NCI-H1930 (cell line): ENCODE results near the gene ZNF407.
A peak's percentile ranks its signal among the peaks of the same experiment; 100 is the strongest.

Experiments used
- DNase-seq, 2 experiments: peaks; one replicate each; lab custom pipeline; 2025; lab: John Stamatoyannopoulos, UW

ZNF407 gene

DNA sequence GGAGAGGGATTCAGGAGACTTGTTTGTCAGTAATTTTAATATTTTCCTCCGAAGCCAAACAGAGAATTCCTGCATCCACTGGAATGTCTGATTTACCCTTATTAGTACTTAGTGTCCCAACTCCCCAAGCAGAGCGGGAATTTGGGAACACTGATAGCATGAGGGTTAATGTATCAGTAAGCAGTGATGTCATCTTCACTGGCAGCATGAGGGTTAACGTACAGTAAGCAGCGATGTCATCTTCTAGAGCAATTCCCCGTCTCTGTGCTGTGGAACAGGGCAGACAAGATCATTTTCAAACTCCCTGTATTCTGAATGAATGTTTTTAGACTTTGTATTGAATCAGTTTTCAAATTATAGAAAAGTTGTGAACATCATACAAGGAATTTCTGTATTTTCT, 228.9 kb downstream of the ZNF407 start:
- no peak for DNase-seq

DNA sequence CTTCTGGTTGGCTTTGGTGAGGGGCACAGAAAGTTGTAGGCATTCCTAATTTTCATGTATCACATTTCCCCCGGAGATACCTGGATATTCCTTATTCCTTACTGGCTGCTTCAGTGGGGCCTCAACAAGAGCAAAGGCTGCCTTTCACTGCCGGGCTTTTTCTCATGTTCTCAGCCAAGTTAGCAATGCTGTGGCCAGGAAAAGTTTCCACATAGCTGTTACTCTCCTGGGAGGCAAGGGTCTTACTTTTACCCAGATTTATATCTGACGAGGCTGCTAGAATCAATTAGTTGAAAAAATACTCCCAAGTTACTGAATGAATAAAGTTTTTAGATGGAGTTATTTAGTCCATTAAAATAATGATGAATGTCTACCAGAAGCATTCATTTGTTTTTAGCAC, 230.5 kb downstream of the ZNF407 start:
- no peak for DNase-seq

GRCh38 chr18:74831571-74832250, 234.0 kb downstream of the ZNF407 start:
- no peak for DNase-seq

DNA sequence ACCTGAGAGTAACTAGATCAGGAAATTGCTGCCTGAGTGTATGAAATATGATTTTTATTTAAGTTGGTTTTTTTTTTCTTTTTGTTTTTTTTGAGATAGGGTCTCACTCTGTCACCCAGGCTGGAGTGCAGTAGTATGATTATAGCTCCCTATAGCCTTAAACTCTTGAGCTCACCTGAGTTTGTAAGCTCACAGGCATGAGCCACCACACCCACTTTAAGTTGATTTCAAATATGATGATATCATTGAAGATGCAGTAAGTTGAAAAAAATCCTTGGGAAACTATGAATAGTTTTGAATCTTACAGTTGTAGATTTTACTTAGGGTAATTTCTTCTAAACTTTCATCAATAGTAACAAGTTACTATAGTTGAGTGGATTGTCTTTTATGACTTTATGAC, 234.7 kb downstream of the ZNF407 start:
- DNase-seq, result no peak

DNA sequence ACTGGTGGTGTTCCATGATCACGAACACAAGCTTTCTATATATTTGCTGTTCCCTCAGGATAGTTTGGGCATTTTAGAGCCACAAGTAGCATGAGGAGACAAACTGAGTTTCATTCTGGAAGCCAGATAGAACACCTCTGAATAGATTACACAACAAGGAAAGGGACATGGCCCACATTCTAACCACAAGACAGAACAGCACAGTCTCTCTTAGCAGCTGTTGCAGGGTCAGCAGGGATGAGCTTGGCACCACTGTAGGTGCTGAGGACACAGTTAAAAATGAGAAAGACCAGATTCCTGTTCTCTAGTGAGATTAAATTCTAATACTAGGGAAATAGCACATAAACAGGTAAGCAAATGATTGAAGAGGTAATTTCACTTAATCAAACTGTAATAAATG, 235.3 kb downstream of the ZNF407 start:
- no peak for DNase-seq

GRCh38 chr18:74834424-74835309, 237.0 kb downstream of the ZNF407 start:
- no peak for DNase-seq

DNA sequence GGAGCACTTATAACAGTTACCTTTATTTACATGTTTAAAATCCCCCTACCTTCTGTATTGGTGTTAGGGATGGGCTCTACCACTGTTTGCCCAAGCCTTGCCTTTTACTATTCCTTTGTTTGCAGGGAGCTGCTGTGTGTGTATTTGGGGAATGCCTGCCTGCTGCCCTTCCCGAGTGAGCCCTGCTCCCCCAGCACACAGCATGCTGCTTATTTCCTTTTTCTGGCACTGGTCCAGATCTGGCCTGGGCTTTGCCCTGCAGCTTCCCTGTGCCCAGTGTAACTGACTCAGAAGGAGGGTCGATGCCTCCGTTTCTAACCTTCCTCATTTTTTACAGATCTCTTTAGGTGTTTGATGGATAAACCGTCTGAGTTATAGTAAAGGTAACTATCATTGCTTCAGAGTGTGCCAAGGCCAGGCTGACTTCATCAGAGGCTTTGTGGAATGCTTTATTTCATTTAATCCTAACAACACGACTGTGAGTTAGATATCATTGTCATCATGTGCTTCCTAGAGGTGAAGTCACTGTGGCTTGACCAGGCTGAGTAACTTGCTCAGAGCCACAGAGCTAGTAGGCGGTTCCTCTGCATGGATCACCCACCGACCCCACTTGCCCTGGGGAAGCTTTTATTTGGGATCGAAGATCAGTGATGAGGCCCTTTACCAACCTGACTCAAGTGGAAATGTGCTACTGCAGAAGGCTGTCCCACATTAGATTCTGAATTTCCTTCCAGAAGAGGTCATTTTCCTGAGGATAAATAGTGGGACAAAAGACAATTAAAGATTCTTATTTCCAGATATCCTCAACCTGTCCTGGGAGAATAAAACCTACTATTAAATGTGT, 238.8 kb downstream of the ZNF407 start:
- no peak for DNase-seq

DNA sequence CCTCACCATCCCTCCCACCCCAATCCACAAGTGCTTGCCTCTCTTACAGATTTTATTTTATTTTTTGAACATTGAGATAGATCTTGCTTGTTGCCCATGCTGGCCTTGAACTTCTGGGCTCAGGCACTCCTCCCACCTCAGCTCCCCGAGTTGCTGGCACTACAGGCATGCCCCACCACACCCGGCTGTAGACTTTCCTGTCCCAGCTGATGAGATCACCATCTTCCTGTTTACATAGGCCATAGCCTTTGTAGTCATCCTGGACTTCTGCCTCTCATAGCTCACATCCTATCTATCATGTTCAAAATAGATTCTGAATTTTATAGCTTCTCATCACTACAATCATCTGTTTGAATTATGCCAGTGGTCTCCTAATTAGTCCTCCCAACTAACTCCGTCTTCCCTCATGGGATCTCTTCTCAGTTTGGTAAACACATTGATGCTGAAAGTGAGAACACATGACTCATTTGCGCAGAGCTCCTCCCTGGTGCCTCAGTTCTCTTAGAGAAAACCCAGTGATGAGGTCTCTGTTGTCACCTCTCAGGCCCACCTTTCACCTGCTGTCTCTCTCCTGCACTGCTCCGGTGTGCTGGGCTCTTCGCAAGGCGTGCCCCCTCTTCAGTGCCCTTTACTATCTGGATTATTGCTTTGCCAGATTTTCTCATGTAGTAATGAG, 243.0 kb downstream of the ZNF407 start:
- DNase-seq, result no peak

- DNase-seq, result no peak
These were observed 243.6 kb downstream of the ZNF407 start for GRCh38 chr18:74841248-74841647.

DNA sequence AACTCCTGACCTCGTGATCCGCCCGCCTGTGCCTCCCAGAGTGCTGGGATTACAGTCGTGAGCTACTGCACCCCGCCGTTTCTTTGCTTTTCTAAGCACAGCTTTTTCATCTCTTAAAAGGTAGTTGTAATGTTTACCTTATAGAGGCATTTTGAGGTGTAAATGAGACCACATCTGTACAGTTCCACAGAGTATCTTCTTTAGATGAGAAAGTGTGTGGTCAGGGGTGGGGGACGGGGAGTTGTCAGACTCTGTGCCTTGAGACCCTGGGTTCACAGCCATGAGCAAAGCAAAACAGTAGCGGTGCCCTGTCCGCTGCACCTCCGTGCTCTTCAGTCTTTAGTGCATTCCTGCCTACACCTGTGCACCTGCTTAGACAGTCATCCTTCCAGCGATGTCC, 251.6 kb downstream of the ZNF407 start:
- DNase-seq, result no peak

GRCh38 chr18:74856434-74856833, 258.8 kb downstream of the ZNF407 start:
- DNase-seq, result no peak

- peak; percentile 13 to 21 for DNase-seq
These were observed 259.3 kb downstream of the ZNF407 start for GRCh38 chr18:74856928-74857327.

DNA sequence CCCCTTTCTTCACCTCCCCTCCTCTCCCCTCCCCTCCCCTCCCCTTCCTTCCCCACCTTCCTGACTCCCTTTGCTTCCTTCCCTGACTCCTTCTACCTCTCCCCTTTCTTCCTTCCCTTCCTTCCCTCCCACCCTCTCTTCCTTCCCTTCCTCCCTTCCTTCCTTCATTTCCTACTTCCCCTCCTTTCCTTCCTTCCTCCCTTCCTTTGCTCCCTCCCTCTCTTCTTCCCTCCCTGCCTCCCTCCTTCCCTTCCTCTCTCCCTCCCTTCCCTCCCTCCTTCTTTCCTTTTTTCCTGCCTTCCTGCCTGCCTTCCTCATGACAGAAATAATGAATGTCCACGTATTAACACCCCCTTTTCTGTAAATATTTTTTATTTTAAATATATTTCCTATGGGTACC, 260.2 kb downstream of the ZNF407 start:
- no peak for DNase-seq

- DNase-seq, result no peak
These were observed 263.5 kb downstream of the ZNF407 start for GRCh38 chr18:74861154-74861553.

DNA sequence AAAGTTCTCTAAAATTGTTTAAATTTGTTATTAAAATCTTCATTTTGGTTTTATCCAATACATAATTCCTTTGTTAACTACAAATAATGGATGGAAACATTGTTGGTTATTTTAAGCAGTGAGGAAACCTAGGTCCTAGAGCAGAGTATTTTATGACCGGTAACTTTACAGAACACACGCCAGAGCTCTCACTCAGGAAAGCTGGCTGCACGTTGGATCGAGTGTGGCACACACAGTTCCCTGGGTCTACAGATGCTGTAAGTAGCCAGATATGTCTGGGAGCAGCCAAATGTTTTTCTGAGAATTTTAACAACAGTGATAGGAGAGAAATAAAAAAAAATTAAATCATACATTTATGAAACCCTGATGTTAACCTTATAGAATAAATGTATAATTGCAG, 264.4 kb downstream of the ZNF407 start:
- no peak for DNase-seq

DNA sequence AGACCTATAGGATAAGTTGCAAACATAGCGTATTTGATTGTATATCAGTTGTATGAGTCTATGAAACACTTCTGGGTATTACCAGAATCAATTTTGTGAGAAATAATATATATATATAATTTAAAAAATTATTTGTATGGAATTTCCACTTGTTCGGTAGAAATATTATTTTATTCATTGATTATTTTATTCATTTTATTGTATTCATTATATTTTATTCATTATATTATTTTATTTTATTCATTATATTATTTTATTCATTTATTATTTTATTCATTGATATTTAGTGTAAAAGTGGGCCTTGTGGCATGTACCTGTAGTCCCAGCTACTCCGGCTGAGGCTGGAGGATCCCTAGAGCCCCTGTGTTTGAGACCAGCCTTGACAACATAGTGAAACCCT, 268.9 kb downstream of the ZNF407 start:
- DNase-seq, result no peak

DNA sequence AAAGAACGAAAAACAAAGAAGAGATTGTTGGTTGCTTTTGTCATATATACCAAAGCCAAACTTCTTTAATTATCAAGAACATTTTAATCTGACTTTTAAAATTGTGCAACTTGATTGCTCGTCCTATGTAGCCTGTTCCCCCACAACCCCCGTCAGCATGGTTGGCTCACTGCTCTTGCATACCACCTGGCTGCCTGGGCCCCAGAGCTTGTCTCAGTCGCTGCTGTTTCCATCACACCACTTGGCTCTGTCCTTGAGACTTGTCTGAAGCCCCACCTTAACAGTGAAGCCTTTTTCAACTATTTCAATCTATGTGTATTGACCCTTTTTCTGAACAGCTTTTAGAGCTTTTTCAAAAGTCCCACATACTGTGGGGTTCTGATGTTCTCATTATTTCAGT, 270.8 kb downstream of the ZNF407 start:
- no peak for DNase-seq

- DNase-seq, result no peak
These were observed 272.5 kb downstream of the ZNF407 start for GRCh38 chr18:74869904-74870863.

GRCh38 chr18:74870950-74871349, 273.3 kb downstream of the ZNF407 start:
- no peak for DNase-seq

DNA sequence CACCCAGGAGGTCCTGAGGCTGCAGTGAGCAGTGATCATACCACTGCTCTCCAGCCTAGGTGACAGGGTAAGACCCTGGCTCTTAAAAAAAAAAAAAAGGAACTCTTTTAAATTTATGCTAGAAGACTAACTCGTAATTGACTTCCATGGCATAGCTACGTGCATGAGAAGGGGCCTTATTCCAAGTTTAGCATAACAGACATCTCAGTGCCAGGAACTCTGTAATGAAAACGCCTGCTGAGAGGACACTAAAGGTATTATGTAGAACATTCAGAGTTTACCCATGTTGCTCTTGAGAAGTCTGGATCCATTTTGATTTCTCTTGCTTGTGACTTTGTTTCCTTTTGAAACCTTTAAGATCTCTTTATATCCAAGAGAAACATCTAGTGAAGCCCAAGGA, 276.0 kb downstream of the ZNF407 start:
- no peak for DNase-seq

DNA sequence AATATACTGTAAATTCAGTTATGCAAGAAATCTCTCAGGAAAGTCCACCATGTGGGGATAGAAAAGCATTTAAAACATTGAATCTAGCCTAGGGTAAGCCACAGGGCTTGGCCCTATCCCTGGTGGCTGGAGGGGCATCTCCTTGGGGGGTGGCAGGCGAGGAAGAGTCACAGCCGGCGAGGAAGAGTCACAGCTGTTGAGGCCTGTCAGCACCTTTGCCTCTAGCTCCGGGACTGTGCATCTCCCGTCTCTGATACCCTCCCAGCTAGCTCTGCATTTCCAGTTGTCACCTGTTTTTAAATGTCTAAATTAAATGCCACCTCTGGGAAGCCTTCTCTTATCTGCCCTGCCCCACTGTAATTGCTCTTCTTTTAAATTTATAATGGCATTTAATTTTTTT, 276.7 kb downstream of the ZNF407 start:
- no peak for DNase-seq
